Epithelial cell of proximal tubule (primary cell): Measurements from ENCODE around the gene HLA-DMB. TPM values are rescaled to one million over a fixed set of nuclear protein-coding genes. Genes with fewer than 3 reads are reported as not detected.

Source experiments
- DNase-seq: peaks from one replicate; pipeline ENCODE4 v3.0.0-alpha.2; 2011; ENCODE audit warnings: low read depth
- H3K4me3 ChIP-seq: 2 replicates; pipeline ENCODE4 v1.5.1; 2011; ENCODE audit warnings: low read depth, mild to moderate bottlenecking, low read length
- CTCF ChIP-seq: conservative IDR thresholded peaks from 2 replicates; pipeline ENCODE4 v1.5.1; 2012; ENCODE audit warnings: low read depth, mild to moderate bottlenecking, low read length
- total RNA-seq: library from RNA; depleted of rRNA; stranded (reverse); fragments of >200 nt; gene quantifications from 2 replicates; pipeline ENCODE4 v1.2.3, GENCODE V29; 2015

The HLA-DMB gene
- total RNA-seq, 1 donor from 2014 or later: 4.2 TPM

- TF ChIP-seq CTCF: peak; percentile 65
- DNase-seq: no peak
- peak overlapping the region; percentile 77 for H3K4me3 ChIP-seq
Measured at GRCh38 chr6:32967151-32968091, 26.6 kb upstream of the HLA-DMB start.

- no peak overlapping the region for H3K4me3 ChIP-seq
- no peak for DNase-seq
- no peak for TF ChIP-seq CTCF
Measured at GRCh38 chr6:32964776-32965175, 23.9 kb upstream of the HLA-DMB start.

GRCh38 chr6:32963866-32964265, 23.0 kb upstream of the HLA-DMB start:
- H3K4me3 ChIP-seq: no peak overlapping the region
- DNase-seq: no peak
- TF ChIP-seq CTCF: no peak

- no peak for TF ChIP-seq CTCF
- H3K4me3 ChIP-seq: no peak overlapping the region
- no peak for DNase-seq
Measured at GRCh38 chr6:32962213-32962826, 21.5 kb upstream of the HLA-DMB start.

GRCh38 chr6:32960563-32960962, 19.7 kb upstream of the HLA-DMB start:
- no peak for TF ChIP-seq CTCF
- no peak overlapping the region for H3K4me3 ChIP-seq
- no peak for DNase-seq

GRCh38 chr6:32956176-32956575, 15.3 kb upstream of the HLA-DMB start:
- no peak overlapping the region for H3K4me3 ChIP-seq
- no peak for DNase-seq
- TF ChIP-seq CTCF: no peak
